OCI-M2 (cell line): ENCODE data around the gene HOTAIR.

Source experiments
- DNase-seq: peaks from one replicate; lab custom pipeline; 2025; ENCODE audit not compliant: unreplicated experiment; lab: John Stamatoyannopoulos, UW

The HOTAIR gene

GRCh38 chr12:53963005-53963404, 11.7 kb downstream of the HOTAIR start:
- no peak for DNase-seq

- DNase-seq = no peak
Observed at GRCh38 chr12:53961025-53961761, 13.6 kb downstream of the HOTAIR start.

- DNase-seq = no peak
Observed at GRCh38 chr12:53960187-53961024, 14.3 kb downstream of the HOTAIR start.

- no peak for DNase-seq
Observed at GRCh38 chr12:53959314-53959713, 15.4 kb downstream of the HOTAIR start.

DNA sequence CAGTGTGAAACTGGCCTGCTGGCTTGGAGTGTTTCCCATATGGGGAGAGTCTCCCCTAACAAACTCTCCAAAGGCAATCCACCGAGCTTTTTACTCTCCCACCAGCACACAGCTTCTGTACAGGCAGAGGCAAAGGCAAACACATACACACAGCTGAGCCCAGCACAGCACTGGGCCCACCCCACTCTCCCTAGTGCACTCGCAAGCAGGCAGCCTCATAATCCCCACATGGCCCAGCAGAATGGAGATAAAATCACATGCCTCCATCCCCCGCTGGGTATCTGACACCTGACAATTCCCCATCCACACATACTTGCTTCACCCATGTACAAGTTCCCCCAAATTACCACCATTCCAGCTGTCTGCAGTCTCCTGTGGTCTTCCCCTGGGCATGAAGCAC, 16.6 kb downstream of the HOTAIR start:
- no peak for DNase-seq

- no peak for DNase-seq
Observed at GRCh38 chr12:53956914-53957536, 17.7 kb downstream of the HOTAIR start.

DNA sequence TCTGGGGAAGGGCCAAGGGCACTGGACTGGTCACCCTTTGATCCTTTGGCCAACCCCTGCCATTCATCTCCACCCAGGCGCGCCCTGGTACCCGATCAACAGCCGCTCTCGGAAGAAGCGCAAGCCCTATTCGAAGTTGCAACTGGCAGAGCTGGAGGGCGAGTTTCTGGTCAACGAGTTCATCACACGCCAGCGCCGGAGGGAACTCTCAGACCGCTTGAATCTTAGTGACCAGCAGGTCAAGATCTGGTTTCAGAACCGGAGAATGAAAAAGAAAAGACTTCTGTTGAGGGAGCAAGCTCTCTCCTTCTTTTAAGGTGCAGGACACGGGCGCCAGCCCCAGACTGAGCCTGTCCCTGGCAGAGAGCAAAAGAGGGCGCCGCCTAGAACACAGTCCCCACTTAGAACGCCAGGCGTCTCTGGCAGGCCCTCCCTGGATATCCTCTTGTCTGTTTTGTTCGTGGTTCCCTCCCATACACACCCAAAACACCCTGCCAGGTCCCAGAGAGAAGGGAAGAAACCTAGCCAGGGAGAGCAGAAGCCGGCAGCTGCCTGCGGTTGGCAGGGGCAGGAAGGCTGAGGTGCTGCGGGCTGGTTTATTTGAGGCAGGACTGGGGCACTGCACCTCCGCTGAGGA, 18.4 kb downstream of the HOTAIR start:
- DNase-seq = no peak

DNA sequence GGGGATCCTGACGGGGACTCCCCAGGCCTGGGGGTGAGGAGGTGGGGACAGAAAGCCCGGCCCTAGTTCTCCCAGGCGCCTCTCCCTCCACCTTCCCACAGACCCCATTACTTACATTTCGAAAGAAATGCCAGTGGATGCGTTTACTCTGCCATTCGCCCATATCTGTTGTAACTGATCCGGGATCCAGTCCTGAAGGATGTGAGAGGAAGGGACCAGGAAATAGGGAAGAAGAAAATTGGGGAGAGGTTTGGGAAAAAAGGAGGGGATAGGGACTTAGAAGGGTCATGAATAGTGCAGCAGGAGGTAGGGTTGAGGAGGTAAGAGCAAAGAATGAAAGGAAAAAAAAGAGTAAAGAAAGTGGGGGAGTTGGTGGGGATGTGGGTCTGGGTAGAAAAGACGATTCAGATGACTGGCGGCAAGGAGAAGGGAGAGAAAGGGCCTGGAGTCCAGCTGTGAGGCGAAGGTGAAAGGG, 18.9 kb downstream of the HOTAIR start:
- no peak for DNase-seq

DNA sequence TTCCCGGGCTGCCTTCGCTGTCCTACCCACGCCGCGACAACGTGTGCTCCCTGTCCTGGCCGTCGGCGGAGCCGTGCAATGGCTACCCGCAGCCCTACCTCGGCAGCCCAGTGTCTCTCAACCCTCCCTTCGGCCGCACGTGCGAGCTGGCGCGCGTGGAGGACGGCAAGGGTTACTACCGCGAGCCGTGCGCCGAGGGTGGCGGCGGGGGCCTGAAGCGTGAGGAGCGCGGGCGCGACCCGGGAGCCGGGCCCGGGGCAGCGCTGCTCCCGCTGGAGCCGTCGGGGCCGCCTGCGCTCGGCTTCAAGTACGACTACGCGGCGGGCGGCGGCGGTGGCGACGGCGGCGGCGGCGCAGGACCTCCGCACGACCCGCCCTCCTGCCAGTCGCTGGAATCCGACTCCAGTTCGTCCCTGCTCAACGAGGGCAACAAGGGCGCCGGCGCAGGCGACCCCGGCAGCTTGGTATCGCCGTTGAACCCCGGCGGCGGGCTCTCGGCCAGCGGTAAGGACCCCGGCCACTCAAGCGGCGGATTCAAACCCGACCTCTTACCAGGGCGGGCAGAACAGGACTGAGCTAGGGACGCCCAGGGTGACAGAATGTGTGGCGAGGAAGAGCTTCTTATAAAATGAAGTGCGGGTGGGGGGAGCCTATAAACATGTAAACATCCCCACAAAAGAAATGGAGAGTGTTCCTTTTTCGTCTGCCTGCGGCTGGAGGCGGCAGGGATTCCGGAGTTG, 19.5 kb downstream of the HOTAIR start:
- DNase-seq = no peak

- no peak for DNase-seq
Observed at GRCh38 chr12:53954694-53955035, 20.1 kb downstream of the HOTAIR start, which contains the start of gene HOXC12. TSS of gene HOXC12 (plus strand) at chr12:53954903. CDS start at chr12:53954930, 27 bp downstream.

- DNase-seq = no peak
Observed at GRCh38 chr12:53953831-53954693, 20.7 kb downstream of the HOTAIR start.

- no peak for DNase-seq
Observed at GRCh38 chr12:53952871-53953734, 21.7 kb downstream of the HOTAIR start.

- no peak for DNase-seq
Observed at GRCh38 chr12:53952335-53952694, 22.4 kb downstream of the HOTAIR start.

DNA sequence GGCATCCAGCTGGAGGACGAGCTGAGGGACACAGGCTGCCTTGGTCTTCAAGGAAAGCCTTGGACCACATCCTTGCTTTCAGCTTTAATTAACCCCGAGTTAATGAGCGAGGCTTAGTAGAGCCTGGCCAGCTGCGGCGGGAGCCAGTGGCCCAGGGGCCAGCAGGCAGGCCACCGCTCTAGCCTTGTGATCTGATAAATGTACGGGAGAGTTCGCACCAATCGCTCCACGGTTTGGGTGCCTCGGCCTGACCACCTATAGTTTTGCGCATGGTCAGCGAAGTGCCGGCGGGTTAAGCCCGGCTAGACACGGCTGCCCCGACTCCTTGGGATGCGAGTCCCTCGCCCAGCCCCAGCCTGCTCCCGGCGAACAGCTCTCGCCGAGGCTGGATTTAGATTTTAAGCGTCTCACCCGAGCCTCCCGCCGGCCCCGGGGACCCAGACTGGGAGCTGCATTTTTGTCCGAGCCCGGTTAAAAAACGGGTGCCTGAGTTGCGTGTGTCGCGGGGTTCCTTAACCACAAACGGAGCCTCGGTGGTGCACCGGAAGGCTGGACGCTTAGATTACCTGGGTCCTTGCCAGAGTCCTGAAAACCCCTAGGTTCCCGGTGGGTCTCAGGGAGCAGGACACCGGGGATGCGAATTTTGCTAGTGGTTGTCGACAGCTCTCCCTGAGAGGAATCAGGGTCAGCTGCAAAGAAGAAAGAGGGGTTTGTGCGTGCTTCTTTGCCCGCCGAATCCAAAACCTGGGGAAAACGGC, 23.0 kb downstream of the HOTAIR start:
- DNase-seq = no peak

- no peak for DNase-seq
Observed at GRCh38 chr12:53950789-53951576, 23.8 kb downstream of the HOTAIR start.

- DNase-seq = no peak
Observed at GRCh38 chr12:53950437-53950773, 24.3 kb downstream of the HOTAIR start.

DNA sequence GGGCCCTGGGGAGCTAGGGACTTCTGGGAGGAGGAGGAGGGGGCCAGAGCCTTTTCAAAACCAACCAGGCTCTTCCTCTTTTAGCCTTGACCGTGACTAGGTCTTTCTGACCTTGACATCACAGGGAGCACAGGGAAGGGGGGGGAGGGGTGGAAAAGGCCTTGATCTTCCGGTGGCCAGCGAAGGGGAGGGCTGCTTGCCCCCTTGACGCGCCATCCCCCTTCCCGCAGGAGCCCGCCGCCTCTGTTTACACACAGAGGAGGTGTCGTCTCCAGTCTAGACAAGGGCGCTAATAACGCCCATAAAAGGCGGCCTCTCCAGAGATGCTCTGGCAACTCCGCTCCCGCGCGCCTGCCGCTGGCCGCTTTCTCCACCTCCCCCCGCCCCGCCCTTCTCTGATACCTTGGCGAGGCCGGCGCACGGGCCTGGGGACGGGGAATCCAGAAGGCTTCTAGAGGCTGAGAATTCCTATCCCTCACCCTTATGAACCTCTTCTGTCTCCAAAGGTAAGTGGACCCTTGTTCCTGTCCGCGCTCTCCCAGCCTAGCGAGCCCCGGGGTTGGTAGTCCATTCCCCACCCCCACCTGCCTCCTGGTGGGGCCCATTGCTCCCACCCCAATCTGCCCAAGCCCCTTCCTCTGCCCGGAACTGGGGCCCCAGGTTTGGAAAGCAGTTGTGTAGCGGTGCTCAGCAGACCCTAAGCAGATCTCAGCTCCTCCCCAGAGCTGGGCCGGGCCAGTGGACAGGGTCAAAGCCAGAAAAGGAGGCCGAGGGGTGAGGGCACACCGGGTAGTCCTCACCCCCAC, 24.9 kb downstream of the HOTAIR start:
- DNase-seq = no peak
